DMS153 (cell line): ENCODE results near the gene ABHD2.
A peak's percentile ranks its signal among the peaks of the same experiment; 100 is the strongest.
"Not testable (repeated sequence)": the region's sequence is repeated elsewhere in the genome, so short reads cannot be mapped to it uniquely, and the experiment has no call there.

Source experiments
- DNase-seq: peaks from one replicate; lab custom pipeline; 2025; lab: John Stamatoyannopoulos, UW

Gene ABHD2

DNA sequence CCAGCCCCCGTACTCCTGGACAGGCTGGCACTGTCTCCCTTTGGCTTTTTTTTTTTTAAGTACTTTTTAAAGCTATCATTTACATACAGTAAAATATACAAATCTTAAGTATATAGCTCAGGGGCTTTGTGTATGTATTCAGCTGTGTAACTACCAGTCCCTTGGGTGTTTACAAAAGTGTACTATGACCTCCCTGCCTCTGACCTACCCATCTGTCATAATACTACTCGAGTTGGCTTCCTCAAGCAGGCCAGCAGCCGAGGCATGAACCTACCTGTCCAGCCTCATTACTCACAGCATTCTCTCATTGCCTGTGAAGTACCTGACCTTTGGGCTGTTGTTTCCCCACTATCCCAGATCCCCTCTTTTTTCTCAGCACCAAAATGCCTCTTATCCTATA lies 33.2 kb downstream of the ABHD2 start:
- peak; percentile 30 for DNase-seq

DNA sequence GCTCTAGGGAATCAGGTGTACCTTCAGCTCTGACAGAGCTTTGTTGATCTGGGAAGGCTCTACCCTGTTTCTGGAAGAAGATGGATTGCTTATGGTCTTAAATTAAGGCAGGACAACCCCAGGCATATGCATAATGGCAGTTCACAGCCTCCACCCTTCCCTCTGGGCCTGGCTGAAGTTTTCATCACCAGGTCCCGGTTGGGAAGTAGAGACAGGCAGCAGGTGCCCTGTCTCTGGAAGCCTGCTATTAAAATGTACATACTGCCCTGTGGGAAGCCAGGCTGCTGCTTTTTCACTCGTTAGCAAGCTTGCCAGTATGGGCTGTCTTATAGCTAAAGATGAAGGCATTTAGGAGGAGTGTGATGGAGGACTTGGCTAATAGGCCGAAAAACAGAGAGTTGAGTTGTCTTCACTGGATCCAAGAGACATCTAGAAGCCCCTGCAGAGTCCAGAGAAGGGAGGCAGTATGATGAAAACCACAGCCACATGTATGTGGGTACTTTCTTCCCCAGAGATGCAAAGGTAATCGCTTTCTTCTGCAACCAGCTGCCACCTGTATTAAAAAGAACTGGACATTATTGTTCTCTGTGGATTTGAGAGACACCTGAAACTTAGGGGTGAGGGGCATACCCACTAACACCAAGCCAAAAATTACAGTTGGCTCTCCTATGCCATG lies 34.4 kb downstream of the ABHD2 start:
- no peak for DNase-seq

DNA sequence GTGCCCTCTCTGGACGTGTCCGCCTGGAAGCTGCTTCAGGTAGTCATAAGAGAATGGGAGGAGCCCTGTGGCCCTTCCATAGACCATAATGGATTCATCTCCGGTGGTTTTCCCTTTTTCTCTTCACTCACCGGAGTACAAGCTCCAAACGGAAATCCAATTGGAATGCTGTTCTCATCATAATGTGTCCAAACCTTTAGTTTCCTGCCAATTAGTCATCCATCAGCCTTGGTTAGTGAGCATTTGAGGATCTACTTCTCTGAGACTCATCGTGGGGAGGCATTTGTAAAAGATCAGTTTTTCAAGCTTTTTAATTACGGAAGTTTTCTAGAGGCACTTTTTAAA lies 34.9 kb downstream of the ABHD2 start:
- no peak for DNase-seq

DNA sequence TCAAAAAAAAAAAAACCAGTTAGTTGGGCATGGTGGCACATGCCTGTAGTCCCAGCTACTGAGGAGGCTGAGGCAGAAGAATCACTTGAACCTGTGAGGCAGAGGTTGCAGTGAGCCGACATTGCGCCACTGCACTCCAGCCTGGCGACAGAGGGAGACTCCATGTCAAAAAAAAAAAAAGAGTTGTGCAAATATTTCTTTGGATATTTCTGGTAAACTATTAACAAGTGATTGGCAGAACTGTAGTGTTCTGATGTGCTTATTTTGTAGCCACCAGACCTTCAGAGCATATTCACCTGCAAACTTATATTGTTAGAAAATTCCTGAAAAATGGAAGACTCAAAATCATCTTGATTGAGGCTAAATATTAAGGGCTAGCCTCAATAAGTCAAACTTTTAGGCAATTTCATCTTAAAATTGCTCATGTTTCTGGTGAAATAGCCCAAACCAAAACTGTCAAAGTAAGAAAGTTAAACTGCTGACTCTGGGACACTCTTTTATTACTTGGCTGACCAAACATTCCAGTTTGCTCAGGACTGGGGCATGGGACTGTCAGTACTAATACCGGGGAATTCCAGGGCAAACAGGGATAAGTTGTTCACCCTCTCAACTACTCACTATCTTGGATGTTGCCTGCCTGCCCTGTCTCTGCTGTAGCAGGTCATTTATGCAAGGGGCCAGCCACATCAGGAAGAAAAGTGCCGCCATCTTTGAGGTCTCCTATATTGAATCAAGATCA lies 37.0 kb downstream of the ABHD2 start:
- no peak for DNase-seq

DNA sequence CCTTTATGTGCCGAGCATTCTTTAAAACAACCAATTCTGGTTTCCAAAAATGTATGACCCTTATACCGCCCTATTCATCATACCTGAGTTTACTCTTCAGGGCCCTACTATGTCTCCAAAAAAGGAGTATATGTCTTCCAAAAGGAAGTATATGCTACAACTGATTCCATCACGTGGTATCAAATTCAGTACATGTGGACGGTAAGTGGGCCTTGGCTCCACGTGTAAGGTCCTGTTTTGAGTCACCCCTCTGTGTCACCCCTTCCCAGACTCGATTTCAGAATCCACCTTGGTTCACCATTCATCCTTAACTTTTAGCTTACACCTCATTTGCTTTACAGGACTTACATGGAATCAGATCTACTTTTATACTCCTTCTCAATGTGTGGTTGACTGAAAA lies 37.8 kb downstream of the ABHD2 start:
- DNase-seq: no peak

DNA sequence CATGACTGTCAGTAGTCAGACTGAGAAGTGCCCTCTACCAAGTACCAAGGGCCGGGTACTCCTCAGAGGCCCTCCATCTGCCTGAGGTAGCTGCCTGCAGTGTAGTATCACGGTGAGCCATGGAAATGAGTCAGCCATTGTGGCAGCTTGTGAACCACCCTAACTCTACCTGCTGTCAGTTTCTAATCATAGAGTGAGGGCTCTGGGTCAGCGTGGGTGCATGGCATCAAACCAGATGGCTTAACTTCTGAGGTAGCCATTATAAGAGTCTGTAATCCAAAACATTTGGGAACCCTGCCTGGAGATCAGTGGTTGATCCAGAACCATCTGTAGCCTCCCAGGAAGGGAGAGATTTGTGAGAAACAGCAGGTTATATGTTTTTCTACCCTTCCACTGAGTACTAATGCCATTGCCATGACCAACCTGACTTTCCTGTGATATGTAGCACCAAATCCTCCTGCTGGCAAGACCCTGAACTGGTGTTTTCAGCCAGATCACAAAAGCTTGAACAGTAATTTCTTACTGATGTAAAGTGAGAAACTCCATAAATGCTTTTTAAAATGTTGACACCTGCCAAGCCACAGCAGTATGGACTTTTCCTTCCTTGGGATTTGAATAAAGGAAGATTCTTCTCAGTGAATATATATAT lies 38.9 kb downstream of the ABHD2 start:
- no peak for DNase-seq

DNA sequence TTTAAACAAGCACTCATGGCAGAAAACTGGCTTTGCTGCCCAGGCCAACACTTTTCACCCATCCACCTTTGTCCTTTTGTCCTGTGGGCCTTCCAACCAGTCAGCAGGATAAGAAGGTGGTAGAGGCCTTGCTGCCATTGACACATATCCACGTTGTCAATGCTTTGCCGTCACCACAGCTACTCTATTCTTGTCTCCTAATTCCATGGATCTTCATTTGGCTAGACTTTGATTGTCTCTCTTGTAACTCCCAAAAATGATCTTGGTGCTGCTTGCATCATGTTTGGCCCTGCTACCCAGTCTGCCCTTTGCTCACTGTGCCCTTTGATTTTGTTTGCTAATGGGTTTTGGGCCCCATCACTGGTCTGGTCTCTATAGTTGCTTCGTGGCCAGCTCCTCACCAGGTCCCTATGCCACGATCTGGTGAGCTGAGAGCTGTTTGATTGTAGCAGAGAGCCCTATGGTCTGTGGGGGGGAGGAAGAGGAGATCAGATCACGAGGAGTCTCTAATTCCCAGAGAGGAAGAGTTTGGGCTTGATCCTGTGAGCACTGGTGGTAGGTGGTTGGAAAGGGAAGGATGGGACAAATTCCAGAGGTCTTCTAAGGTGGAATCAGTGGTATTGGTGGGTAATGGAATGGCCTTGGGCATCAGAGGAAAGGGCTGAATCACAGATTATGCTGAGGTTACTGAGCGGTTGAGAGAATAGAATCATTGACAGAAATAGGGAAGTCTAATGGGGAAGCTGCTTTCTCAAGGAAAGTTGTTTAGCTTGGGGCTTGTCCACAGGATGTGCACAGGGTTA lies 40.3 kb downstream of the ABHD2 start:
- DNase-seq: no peak

DNA sequence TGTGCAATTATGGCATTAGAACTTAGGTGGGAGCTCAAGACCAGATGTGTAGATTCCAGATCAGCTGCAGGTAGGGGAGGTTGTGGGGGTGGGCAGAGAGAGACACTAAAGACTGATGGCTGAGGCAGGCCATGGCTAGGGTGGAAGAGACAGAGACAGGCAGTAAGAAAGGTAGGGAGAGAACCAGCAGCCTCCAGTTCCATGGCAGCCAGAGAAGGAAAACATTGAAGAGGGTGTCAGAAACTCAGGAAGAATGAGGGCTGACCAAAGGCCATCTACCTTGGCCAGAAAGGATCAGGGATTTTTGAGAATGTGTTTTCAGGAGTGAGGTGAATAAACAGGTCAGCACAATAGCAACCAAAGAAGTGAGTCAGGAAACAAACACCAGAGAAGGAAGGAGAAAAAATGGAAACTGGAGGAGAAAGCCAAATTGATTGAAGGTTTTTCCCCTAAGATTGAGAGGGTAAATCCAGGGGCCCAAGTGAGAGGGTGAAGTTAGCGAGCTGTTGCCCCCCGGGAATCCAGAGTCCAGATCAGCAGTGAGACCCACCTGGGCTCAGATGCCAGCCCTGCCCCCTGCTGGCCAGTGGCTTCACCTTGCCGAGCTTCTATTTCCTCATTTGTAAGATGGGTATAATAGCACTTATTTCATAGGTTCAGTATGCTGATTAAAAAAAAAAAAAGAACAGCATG lies 41.0 kb downstream of the ABHD2 start:
- no peak for DNase-seq

DNA sequence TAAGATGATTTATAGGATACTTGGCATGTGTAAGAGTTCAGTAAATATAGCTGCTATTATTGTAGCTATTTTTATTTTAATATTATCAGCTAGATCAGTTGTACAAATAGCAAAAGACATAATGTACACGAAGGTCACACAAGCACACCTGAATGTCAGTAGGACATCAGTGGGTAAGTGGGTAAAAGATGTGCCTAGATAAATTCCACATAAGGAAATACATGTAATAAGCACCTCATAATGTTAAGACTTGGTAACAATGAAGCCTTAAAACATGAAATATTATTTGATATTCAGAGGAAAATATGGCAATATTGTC lies 41.5 kb downstream of the ABHD2 start:
- no peak for DNase-seq

DNA sequence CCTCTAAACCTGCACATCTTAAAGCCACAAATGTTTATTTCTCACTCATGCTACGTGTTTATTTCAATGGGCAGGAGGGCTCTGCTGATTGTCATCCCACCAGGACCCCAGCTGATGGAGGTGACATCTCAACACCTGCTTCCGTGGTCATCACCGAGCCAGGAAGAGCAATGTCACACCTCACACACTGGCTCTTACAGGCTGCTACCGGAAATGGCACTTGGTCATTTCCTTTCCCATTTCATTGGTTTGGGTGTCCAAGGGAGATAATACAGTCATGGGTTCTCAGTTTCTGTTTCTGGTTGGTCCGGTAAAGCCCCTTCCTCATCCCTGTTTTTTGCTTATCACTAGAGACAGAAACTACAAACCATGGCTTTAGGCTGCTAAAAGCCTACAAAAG lies 41.9 kb downstream of the ABHD2 start:
- DNase-seq: no peak

DNA sequence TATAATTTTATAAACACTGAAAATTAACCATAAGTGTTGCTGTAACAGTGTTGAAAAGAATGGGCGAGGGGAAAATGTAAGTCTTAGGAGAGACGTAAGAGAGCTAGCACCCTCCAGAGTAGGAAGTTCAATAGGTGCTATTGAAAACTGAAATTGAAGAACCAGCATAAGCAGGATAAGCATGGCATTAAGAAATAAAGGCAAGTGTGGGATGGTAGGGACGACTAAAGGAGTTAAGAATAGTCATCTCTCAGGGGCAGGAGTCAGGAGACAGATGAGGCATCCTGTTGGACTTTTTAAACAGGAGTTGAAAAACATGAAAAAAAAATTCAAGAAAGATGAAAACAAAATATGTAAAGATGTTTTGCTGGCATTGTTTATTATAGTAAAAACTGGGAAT lies 43.5 kb downstream of the ABHD2 start:
- DNase-seq: no peak

DNA sequence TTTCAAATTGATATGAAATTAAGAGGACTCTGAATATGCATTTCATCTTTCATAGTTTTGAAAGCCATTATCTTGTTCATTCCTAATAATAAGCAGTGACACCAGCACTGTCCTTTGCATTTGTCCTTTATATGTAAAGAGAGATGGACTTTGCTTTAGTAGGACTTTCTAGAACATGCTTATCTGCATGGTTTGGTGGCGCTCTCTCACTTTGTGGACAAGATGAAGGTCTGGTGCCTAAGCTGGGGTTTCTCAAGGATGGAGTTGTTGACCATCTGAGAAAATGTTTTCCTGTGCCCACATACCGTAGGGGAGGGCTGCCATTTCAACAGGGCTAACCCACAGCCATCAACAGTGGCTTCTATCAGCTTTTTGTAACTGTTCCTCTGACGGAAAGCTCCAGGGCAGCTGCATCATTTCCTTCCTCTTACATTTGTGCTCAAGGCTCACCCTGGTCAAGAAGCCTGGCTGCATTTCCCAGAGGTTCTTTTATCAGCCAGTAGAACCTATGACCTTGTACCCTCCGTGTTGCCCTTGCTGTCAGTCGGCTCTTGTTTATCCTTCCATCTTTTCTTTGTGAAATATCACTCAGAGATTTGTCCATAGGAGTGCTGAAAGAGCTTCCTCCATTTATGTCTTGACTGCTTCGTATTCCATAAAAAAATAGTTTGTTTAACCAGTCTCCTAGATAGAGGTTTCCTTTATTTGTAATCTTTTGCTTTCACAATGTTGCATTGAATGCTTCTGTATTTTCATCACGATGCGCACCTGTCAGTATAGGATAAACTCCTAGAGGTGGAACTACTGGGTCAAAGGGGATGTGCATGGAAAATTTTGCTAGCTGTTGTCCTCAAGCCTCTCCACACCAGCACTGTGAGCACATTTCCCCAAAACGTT lies 44.6 kb downstream of the ABHD2 start:
- no peak for DNase-seq

DNA sequence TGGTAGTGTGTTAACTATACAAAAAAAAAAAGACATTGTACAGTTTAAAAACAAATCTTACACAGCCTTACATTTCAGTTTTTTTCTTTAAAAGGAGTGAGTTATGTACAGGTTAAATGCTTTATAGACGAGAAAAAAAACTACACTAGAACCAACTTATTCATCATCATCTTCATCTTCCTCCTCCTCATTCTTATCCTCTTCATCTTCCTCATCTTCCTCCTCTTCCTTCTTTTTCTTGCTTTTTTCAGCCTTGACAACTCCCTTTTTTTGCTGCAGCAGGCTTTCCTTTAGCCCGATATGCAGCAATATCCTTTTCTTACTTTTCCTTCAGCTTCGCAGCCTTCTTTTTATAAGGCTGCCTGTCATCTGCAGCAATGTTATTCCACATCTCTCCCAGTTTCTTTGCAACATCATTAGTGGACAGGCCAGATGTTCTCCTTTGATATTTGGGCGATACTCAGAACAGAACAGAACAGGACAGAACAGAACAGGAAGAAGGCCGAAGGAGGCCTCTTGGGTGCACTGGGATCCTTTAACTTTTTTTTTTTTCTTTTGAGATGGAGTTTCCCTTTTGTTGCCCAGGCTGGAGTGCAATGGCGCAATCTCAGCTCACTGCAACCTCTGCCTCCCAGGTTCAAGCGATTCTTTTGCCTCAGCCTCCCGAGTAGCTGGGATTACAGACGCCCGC lies 47.3 kb downstream of the ABHD2 start:
- DNase-seq: not testable (repeated sequence)

DNA sequence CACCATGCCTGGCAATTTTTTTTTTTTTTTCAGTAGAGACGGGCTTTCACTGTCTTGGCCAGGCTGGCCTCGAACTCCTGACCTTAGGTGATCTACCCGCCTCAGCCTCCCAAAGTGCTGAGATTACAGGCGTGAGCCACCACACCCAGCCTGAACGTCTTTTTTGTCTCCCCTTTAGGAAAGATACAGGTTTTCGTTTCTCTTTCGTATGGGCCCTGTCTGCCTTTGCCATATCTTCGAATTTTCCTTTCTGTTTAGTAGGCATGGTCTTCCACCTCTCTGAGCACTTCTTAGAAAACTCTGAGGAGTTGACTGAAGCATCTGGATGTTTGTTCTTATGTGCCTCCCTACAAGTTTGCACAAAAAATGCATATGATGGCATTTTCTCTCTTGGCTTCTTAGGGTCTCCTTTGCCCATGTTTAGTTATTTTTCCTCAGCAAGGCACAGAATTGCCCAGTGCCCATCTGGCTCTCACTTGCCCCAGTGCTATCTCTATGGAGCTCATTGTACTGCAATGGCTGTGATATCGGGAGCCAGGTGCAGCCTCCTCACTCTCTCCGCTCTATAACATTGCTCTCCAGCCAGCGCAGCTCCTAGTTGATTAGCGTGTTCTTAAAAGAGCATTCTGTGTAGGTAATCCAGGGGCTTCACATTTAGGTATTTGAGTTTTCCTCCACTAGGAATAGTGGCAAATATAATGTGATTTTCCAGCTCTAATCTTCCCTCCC lies 48.0 kb downstream of the ABHD2 start:
- no peak for DNase-seq

DNA sequence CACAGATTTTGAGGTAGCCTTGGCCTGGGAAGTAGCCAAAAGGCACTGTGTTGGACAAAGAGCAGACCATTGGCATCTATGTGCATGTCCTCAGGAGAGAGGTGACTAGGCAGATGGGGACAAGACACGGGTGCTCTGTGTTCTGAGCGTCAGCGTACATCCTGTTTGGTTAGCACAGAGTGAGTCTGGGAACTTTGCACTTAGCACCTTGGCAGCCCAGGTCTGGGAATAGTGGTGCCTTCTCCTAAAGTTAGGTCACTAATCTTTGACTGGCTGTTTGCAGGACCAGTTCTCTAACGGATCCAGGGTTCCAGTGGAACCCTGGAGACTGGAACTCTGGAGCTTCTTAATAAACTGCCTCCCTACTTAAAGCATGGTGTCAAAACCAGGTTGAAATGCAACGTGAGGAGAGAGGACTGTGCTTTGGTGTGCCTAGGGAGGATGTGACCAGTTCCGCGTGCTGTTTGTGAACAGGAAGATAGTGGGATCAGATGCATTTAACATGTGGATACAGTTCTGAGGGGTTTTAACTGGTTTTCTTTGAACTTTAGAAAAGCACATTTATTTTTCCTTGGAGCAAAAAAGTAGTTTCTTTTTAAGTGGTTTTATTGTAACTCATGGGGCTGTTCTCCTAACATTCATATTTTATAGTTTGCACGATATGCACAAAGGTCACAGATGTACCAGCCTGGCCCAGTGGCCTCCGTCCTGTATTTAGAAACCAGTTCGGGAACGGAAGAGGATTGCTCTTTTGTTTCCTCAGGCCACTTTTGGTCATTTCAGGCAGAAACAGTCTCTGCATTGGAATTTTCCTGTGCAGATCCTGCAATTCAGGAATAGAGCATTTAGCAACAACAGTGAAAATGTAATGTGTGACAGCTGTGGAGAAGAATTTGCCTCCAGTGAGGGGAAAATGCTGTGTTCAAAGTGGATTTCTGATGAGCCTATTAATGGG lies 48.8 kb downstream of the ABHD2 start:
- DNase-seq: no peak

DNA sequence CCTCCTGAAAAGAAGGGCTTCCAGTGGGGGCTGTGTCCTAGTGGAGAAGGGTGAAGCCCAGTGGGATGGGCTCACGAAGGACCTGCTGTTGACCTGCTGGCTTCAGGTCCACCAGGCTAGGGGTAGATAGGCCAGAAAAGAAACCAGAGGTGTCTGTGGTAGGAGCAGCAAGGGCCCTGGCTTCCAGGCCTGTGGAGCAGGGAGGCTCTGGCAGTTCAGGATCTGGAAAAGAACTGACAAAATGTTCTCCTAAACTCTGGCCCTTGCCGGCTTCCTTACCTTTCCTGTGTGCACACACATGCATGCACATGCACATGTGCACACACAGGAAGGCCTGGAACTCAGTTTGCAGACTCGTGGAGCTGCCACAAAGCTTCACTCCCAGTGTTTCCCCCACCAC lies 49.7 kb downstream of the ABHD2 start:
- no peak for DNase-seq

DNA sequence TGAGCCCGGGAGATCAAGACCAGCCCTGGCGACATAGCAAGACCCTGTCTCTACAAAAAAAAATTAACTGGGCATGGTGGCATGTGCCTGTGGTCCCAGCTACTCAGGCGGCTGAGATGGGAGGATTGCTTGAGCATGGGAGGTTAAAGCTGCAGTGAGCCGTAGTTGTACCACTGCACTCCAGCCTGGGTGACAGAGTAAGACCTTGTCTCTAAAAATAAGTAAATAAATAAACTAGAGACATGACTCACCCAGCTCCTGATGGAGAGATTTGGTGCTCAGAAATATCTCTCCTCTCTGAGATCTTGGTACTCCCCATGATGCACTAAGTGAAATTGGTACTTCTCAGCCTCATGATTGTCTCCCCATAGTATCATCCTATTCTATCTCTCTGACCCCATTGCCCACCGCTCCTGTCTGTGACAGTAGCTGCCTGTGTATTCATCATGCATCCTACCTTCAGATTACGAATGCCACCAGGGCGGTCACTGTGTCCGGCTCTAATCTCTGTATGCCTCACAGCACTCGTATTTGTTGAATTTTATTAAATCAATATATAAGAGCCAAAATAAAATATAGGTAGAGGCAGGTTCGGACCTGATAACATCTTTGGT lies 50.9 kb downstream of the ABHD2 start:
- DNase-seq: no peak
